Ascending aorta (tissue), 2 donors: ENCODE measurements around the gene KRT72. TPM values are rescaled to one million over a fixed set of nuclear protein-coding genes. Genes with fewer than 3 reads are reported as not detected.
"Not testable (repeated sequence)": the region's sequence is repeated elsewhere in the genome, so short reads cannot be mapped to it uniquely, and the experiment has no call there.

ENCODE experiments used
- DNase-seq, 2 donors: peaks; one replicate each; pipeline ENCODE4 v3.0.0-alpha.2; 2019; ENCODE audit warnings: low spot score in 2 of 2
- H3K27ac ChIP-seq, 2 donors: fragments of 200-600 bp; sonication (generic); one replicate each; pipeline ENCODE4 v1.5.1; 2016 to 2017; ENCODE audit warnings: mild to moderate bottlenecking in 1 of 2
- H3K27me3 ChIP-seq: fragments of 200-600 bp; sonication (generic); one replicate; pipeline ENCODE4 v1.5.1; 2017
- H3K36me3 ChIP-seq, 2 donors: fragments of 200-600 bp; sonication (generic); one replicate each; pipeline ENCODE4 v1.5.1; 2016
- H3K4me1 ChIP-seq, 2 donors: fragments of 200-600 bp; sonication (generic); one replicate each; pipeline ENCODE4 v1.5.1; 2016 to 2017; ENCODE audit warnings: mild to moderate bottlenecking in 1 of 2
- H3K4me3 ChIP-seq, 2 donors: fragments of 200-600 bp; sonication (generic); one replicate each; pipeline ENCODE4 v1.5.1; 2016 to 2017; ENCODE audit warnings: mild to moderate bottlenecking in 1 of 2
- H3K9me3 ChIP-seq, 2 donors: fragments of 200-600 bp; sonication (generic); one replicate each; pipeline ENCODE4 v1.5.1; 2016
- CTCF ChIP-seq, 3 experiments: fragments of 200-600 bp in 2 of 3; fragments of 450-650 bp in 1 of 3; sonication (generic) in 2 of 3; IDR thresholded peaks; one replicate each; pipeline ENCODE4 v1.5.1; 2016 to 2019; ENCODE audit warnings: antibody characterized with exemption in 3 of 3, mild to moderate bottlenecking in 1 of 3, moderate library complexity in 1 of 3
- intact Hi-C: fragments of 100-400 bp; cut with DNase I; formaldehyde crosslinking; loops from one replicate; pipeline ENCODE4 v1.15.1; 2023
- total RNA-seq: library from RNA; depleted of rRNA; stranded (reverse); fragments of >200 nt; gene quantifications from one replicate; pipeline ENCODE4 v1.1.0, GENCODE V29; 2016

The KRT72 gene
- total RNA-seq, 1 donor from 2014 or later = not detected

- H3K27ac ChIP-seq = no peak overlapping the region
- no peaks in the 10 kb centered on the region for H3K9me3 ChIP-seq
- H3K4me3 ChIP-seq = no peak overlapping the region
- H3K36me3 ChIP-seq = no peaks in the 10 kb centered on the region
- no peak for TF ChIP-seq CTCF (IDR thresholded peaks at IDR 0.05)
- no peaks in the 10 kb centered on the region for H3K4me1 ChIP-seq
- DNase-seq = no peak
- H3K27me3 ChIP-seq = peaks cover 6% of the 10 kb centered on the region
- intact Hi-C loops = no loop called here
Observed at GRCh38 chr12:52600475-52600874, 788 bp downstream of the KRT72 start.

- no peak for TF ChIP-seq CTCF (IDR thresholded peaks at IDR 0.05)
- Histone ChIP-seq H3K4me3 (no peak overlapping the region), H3K27me3 (peaks cover 6% of the 10 kb centered on the region), H3K4me1 (no peaks in the 10 kb centered on the region), H3K9me3 (no peaks in the 10 kb centered on the region), H3K36me3 (no peaks in the 10 kb centered on the region), H3K27ac (no peak overlapping the region)
- DNase-seq = no peak
- intact Hi-C loops = no loop called here
Observed at GRCh38 chr12:52600071-52600470, 1.2 kb downstream of the KRT72 start.

GRCh38 chr12:52598966-52599365, 2.3 kb downstream of the KRT72 start:
- Histone ChIP-seq H3K9me3 (no peaks in the 10 kb centered on the region), H3K4me1 (no peaks in the 10 kb centered on the region), H3K36me3 (no peaks in the 10 kb centered on the region), H3K27me3 (peaks cover 6% of the 10 kb centered on the region), H3K27ac (no peak overlapping the region), H3K4me3 (no peak overlapping the region)
- TF ChIP-seq CTCF (IDR thresholded peaks at IDR 0.05) = no peak
- DNase-seq = no peak
- intact Hi-C loops = no loop called here

- intact Hi-C loops, H3K9me3 ChIP-seq, H3K4me3 ChIP-seq, H3K36me3 ChIP-seq, H3K4me1 ChIP-seq, DNase-seq, H3K27me3 ChIP-seq, H3K27ac ChIP-seq: not testable (repeated sequence)
Observed at GRCh38 chr12:52594237-52594636, 7.0 kb downstream of the KRT72 start.

GRCh38 chr12:52591521-52591920, 9.7 kb downstream of the KRT72 start:
- H3K27ac ChIP-seq = no peak overlapping the region
- no peak for TF ChIP-seq CTCF (IDR thresholded peaks at IDR 0.05)
- intact Hi-C loops = no loop called here
- no peaks in the 10 kb centered on the region for H3K36me3 ChIP-seq
- no peaks in the 10 kb centered on the region for H3K9me3 ChIP-seq
- no peak overlapping the region for H3K4me3 ChIP-seq
- DNase-seq = no peak
- no peaks in the 10 kb centered on the region for H3K4me1 ChIP-seq
- no peaks in the 10 kb centered on the region for H3K27me3 ChIP-seq

- no peaks in the 10 kb centered on the region for H3K36me3 ChIP-seq
- intact Hi-C loops = no loop called here
- no peaks in the 10 kb centered on the region for H3K9me3 ChIP-seq
- H3K27ac ChIP-seq = no peak overlapping the region
- no peaks in the 10 kb centered on the region for H3K4me1 ChIP-seq
- H3K4me3 ChIP-seq = no peak overlapping the region
- no peaks in the 10 kb centered on the region for H3K27me3 ChIP-seq
- TF ChIP-seq CTCF (IDR thresholded peaks at IDR 0.05) = no peak
- no peak for DNase-seq
Observed at GRCh38 chr12:52590021-52590420, 11.2 kb downstream of the KRT72 start.
